Adrenal gland (tissue), 12 donors: Measurements from ENCODE around the gene CLUH. TPM values are rescaled to one million over a fixed set of nuclear protein-coding genes. Genes with fewer than 3 reads are reported as not detected.
A peak's percentile ranks its signal among the peaks of the same experiment; 100 is the strongest.

Source experiments
- DNase-seq, 7 donors: peaks; one replicate each; pipeline ENCODE4 v3.0.0-alpha.2; 2019 to 2020
- H3K27ac ChIP-seq, 5 donors: fragments of 200-600 bp; sonication (generic) in 4 of 5; 1 replicate in 3 of 5; 2 replicates in 2 of 5; pipeline versions ENCODE4 v1.5.1 to v1.8.0; 2016 to 2020; ENCODE audit warnings: mild to moderate bottlenecking in 1 of 5
- H3K27me3 ChIP-seq: fragments of 200-600 bp; 2 replicates; pipeline ENCODE4 v1.8.0; 2021
- H3K36me3 ChIP-seq, 2 donors: fragments of 200-600 bp; replicated peaks in 1 of 2; 1 replicate in 1 of 2; 2 replicates in 1 of 2; pipeline versions ENCODE4 v1.5.1 to v1.8.0; 2018 to 2022
- H3K4me1 ChIP-seq, 2 donors: fragments of 200-600 bp; replicated peaks in 1 of 2; 1 replicate in 1 of 2; 2 replicates in 1 of 2; pipeline versions ENCODE4 v1.5.1 to v1.8.0; 2018 to 2021
- H3K4me3 ChIP-seq, 4 donors: fragments of 200-600 bp; sonication (generic) in 3 of 4; one replicate each; pipeline ENCODE4 v1.5.1; 2016 to 2018
- H3K9me3 ChIP-seq, 3 donors: fragments of 200-600 bp; sonication (generic) in 1 of 3; replicated peaks in 1 of 3; 1 replicate in 2 of 3; 2 replicates in 1 of 3; pipeline versions ENCODE4 v1.5.1 to v1.8.0; 2016 to 2021
- CTCF ChIP-seq, 6 experiments: fragments of 450-650 bp in 4 of 6; fragments of 200-600 bp in 2 of 6; sonication (generic) in 1 of 6; IDR thresholded peaks; 1 replicate in 5 of 6; 2 replicates in 1 of 6; pipeline versions ENCODE4 v1.5.1 to v1.8.0; 2016 to 2021; ENCODE audit warnings: antibody characterized with exemption in 6 of 6, mild to moderate bottlenecking in 2 of 6, moderate library complexity in 1 of 6
- POLR2A ChIP-seq, 2 donors: fragments of 450-650 bp; IDR thresholded peaks; one replicate each; pipeline ENCODE4 v1.6.1; 2017; ENCODE audit warnings: antibody characterized with exemption in 2 of 2, mild to moderate bottlenecking in 2 of 2, moderate library complexity in 1 of 2
- WGBS, 4 donors: extraction: QIAGEN DNeasy Blood & Tissue Kit in 2 of 4; methylation state at CpG; one replicate each; pipeline versions ENCODE4 v1.1.5 to v1.1.7; 2013 to 2017; 5-methylcytosine and 5-hydroxymethylcytosine counted together
- intact Hi-C, 2 donors: fragments of 100-400 bp; cut with DNase I; formaldehyde crosslinking; loops; one replicate each; pipeline versions ENCODE4 v1.14.1 to v1.15.0; 2022 to 2023
- polyA plus RNA-seq, 3 donors: library from polyadenylated mRNA; stranded (reverse); fragments of 200-250 nt in 2 of 3; fragments of 350-450 nt in 1 of 3; fragmentation: Illumina TruSeq in 1 of 3; extraction: RNeasy Lipid Tissue Mini Kit (QIAGEN cat#74804) in 1 of 3; gene quantifications; one replicate each; pipeline ENCODE4 v1.2.3, GENCODE V29; 2013 to 2014
- total RNA-seq, 9 donors: library from RNA; depleted of rRNA in 4 of 9; stranded (reverse); fragments of >200 nt in 4 of 9; fragments of 120-200 nt in 1 of 9; fragmentation: NEBNext Ultra II Directional in 1 of 9; extraction: Animal tissue kit (Norgen Biotek cat#: 25700) in 1 of 9; gene quantifications; one replicate each; pipeline versions ENCODE4 v1.1.0 to v1.2.4, GENCODE V29; 2013 to 2023
- donor health status: healthy with polysubstance abuse.
- donor health status: Bipolar disorder and iron deficiency.
- donor health status: DM: yes; HTN: yes; CAD: no.
- donor health status: DM: no; HTN: no; CAD: no.
- donor health status: DM: no; HTN: no; CAD: no.
- donor health status: DM: yes; HTN: yes; CAD: no.

The CLUH gene
- total and polyA plus RNA-seq, 12 donors = 28.0 to 191 (median 121) TPM

- no peak for TF ChIP-seq CTCF (IDR thresholded peaks at IDR 0.05)
- no peak for TF ChIP-seq POLR2A (IDR thresholded peaks at IDR 0.05)
- Histone ChIP-seq H3K27me3 (peaks cover 11% of the 10 kb centered on the region), H3K9me3 (no peaks in the 10 kb centered on the region), H3K36me3 (no peaks in the 10 kb centered on the region), H3K4me1 (no peaks in the 10 kb centered on the region), H3K4me3 (peak overlapping the region in 1 of 4 donors; percentile 32), H3K27ac (no peak overlapping the region)
- intact Hi-C loops = no loop called here
- 0 to 5% (median 3%) methylated on average over 2 to 97 of the region's 98 CpGs for WGBS, 4 donors
- DNase-seq = no peak
Measured at GRCh38 chr17:2723997-2724783, 12.6 kb upstream of the CLUH start.

- Histone ChIP-seq H3K36me3 (no peaks in the 10 kb centered on the region), H3K4me3 (no peak overlapping the region), H3K27me3 (peaks cover 11% of the 10 kb centered on the region), H3K27ac (no peak overlapping the region), H3K4me1 (no peaks in the 10 kb centered on the region), H3K9me3 (no peaks in the 10 kb centered on the region)
- WGBS, 4 donors = 42 to 48% (median 43%) methylated on average over 10 to 18 of the region's 18 CpGs; no CpG with 5 or more reads in 1 of the 4 donors
- no peak for DNase-seq
- intact Hi-C loops = no loop called here
- no peak for TF ChIP-seq POLR2A (IDR thresholded peaks at IDR 0.05)
- no peak for TF ChIP-seq CTCF (IDR thresholded peaks at IDR 0.05)
Measured at GRCh38 chr17:2723505-2723996, 12.0 kb upstream of the CLUH start.

- 63 to 83% (median 69%) methylated on average over 4 to 10 of the region's 10 CpGs for WGBS, 4 donors
- TF ChIP-seq CTCF (IDR thresholded peaks at IDR 0.05) = no peak
- Histone ChIP-seq H3K4me3 (no peak overlapping the region), H3K9me3 (no peaks in the 10 kb centered on the region), H3K27me3 (peaks cover 11% of the 10 kb centered on the region), H3K27ac (no peak overlapping the region), H3K36me3 (no peaks in the 10 kb centered on the region), H3K4me1 (no peaks in the 10 kb centered on the region)
- DNase-seq = no peak
- intact Hi-C loops = no loop called here
Measured at GRCh38 chr17:2722611-2723010, 11.0 kb upstream of the CLUH start.

- 69 to 79% (median 73%) methylated on average over 2 to 4 of the region's 4 CpGs for WGBS, 4 donors
- H3K36me3 ChIP-seq = no peaks in the 10 kb centered on the region
- DNase-seq = no peak
Measured at GRCh38 chr17:2721603-2722002, 10.0 kb upstream of the CLUH start.

More at GRCh38 chr17:2721603-2722002, 10.0 kb upstream of the CLUH start:
- Histone ChIP-seq H3K27ac (no peak overlapping the region), H3K4me1 (no peaks in the 10 kb centered on the region), H3K4me3 (no peak overlapping the region), H3K27me3 (peaks cover 11% of the 10 kb centered on the region), H3K9me3 (no peaks in the 10 kb centered on the region)
- intact Hi-C loops = no loop called here
- TF ChIP-seq POLR2A (IDR thresholded peaks at IDR 0.05) (no peak), CTCF (IDR thresholded peaks at IDR 0.05) (no peak)
